ENCODE data around the gene PPP3CA. TPM values are rescaled to one million over a fixed set of nuclear protein-coding genes. Genes with fewer than 3 reads are reported as not detected.
A peak's percentile ranks its signal among the peaks of the same experiment; 100 is the strongest.
"Not testable (repeated sequence)": the region's sequence is repeated elsewhere in the genome, so short reads cannot be mapped to it uniquely, and the experiment has no call there.

The PPP3CA gene
- total RNA-seq, 2 experiments from 2014 or later, result 14.3 to 14.6 TPM

GRCh38 chr4:101018836-101019235, 328.5 kb downstream of the PPP3CA start:
- peaks cover 69% of the 10 kb centered on the region for H3K4me1 Mint-ChIP-seq (ENCODE audit: low read depth)
- ChIA-PET POLR2A (no interaction called here), CTCF (interaction anchor here (0.8 kb wide), 1 partner anchor 16 kb away, joined by 4 read pairs; no protein-coding TSS in a partner anchor)
- H3K9me3 Mint-ChIP-seq, result no peaks in the 10 kb centered on the region
- H3K4me3 Mint-ChIP-seq, result no peak overlapping the region
- H3K36me3 Mint-ChIP-seq, result peaks cover 2% of the 10 kb centered on the region
- H3K27me3 Mint-ChIP-seq, result no peaks in the 10 kb centered on the region
- DNase-seq, result peak; percentile 23
- intact Hi-C loops (cut with micrococcal nuclease), result loop anchor here (1.0 to 5.0 kb wide), 3 partner anchors 213 to 988 kb away; no protein-coding TSS in a partner anchor
- H3K27ac Mint-ChIP-seq, result peak overlapping the region; percentile 80

GRCh38 chr4:101014417-101014816, 332.9 kb downstream of the PPP3CA start:
- peaks cover 2% of the 10 kb centered on the region for H3K36me3 Mint-ChIP-seq
- H3K4me3 Mint-ChIP-seq, result no peak overlapping the region
- H3K4me1 Mint-ChIP-seq (ENCODE audit: low read depth), result peaks cover 45% of the 10 kb centered on the region
- no peaks in the 10 kb centered on the region for H3K9me3 Mint-ChIP-seq
- no peaks in the 10 kb centered on the region for H3K27me3 Mint-ChIP-seq
- ChIA-PET POLR2A (no interaction called here), CTCF (no interaction called here)
- no peak overlapping the region for H3K27ac Mint-ChIP-seq
- intact Hi-C loops (cut with micrococcal nuclease), result no loop called here
- no peak for DNase-seq

GRCh38 chr4:101010987-101011386, 336.3 kb downstream of the PPP3CA start:
- CTCF ChIA-PET, result no interaction called here
- DNase-seq, result no peak
- H3K9me3 Mint-ChIP-seq, result no peaks in the 10 kb centered on the region
- intact Hi-C loops (cut with micrococcal nuclease), result no loop called here
- no peak overlapping the region for H3K27ac Mint-ChIP-seq
- no peaks in the 10 kb centered on the region for H3K27me3 Mint-ChIP-seq
- H3K4me1 Mint-ChIP-seq (ENCODE audit: low read depth), result peaks cover 20% of the 10 kb centered on the region
- no peaks in the 10 kb centered on the region for H3K36me3 Mint-ChIP-seq
- POLR2A ChIA-PET, result no interaction called here
- no peak overlapping the region for H3K4me3 Mint-ChIP-seq

GRCh38 chr4:101009471-101009870, 337.9 kb downstream of the PPP3CA start:
- H3K36me3 Mint-ChIP-seq, result no peaks in the 10 kb centered on the region
- no peak overlapping the region for H3K4me3 Mint-ChIP-seq
- H3K4me1 Mint-ChIP-seq (ENCODE audit: low read depth), result peaks cover 12% of the 10 kb centered on the region
- no peak overlapping the region for H3K27ac Mint-ChIP-seq
- H3K27me3 Mint-ChIP-seq, result no peaks in the 10 kb centered on the region
- no peak for DNase-seq
- ChIA-PET POLR2A (no interaction called here), CTCF (no interaction called here)
- H3K9me3 Mint-ChIP-seq, result peaks cover 8% of the 10 kb centered on the region
- intact Hi-C loops (cut with micrococcal nuclease), result no loop called here

DNA sequence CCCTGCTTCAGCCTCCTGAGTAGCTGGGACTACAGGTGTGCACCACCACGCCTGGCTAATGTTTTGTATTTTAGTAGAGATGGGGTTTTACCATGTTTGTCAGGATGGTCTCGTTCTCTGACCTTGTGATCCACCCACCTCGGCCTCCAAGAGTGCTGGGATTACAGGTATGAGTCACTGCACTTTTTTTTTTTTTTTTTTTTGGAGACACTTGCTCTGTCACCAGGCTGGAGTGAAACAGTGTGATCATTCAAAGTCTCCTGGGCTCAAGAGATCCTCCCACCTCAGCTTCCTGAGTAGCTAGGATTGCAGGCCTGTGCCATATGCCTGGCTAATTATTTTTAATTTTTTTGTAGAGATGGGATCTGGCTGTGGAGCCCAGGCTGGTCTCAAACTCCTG, 338.8 kb downstream of the PPP3CA start:
- peaks cover 6% of the 10 kb centered on the region for H3K4me1 Mint-ChIP-seq (ENCODE audit: low read depth)
- intact Hi-C loops (cut with micrococcal nuclease), result no loop called here
- ChIA-PET CTCF (no interaction called here), POLR2A (no interaction called here)
- no peak overlapping the region for H3K4me3 Mint-ChIP-seq
- H3K9me3 Mint-ChIP-seq, result peaks cover 14% of the 10 kb centered on the region
- no peaks in the 10 kb centered on the region for H3K36me3 Mint-ChIP-seq
- no peak for DNase-seq
- H3K27me3 Mint-ChIP-seq, result no peaks in the 10 kb centered on the region
- no peak overlapping the region for H3K27ac Mint-ChIP-seq

GRCh38 chr4:101005659-101006058, 341.7 kb downstream of the PPP3CA start:
- Mint-ChIP-seq H3K36me3 (no peaks in the 10 kb centered on the region), H3K4me3 (no peak overlapping the region), H3K27ac (no peak overlapping the region), H3K4me1 (ENCODE audit: low read depth) (peaks cover 6% of the 10 kb centered on the region), H3K9me3 (peaks cover 15% of the 10 kb centered on the region), H3K27me3 (no peaks in the 10 kb centered on the region)
- DNase-seq, result no peak
- intact Hi-C loops (cut with micrococcal nuclease), result no loop called here
- ChIA-PET POLR2A (no interaction called here), CTCF (no interaction called here)

DNA sequence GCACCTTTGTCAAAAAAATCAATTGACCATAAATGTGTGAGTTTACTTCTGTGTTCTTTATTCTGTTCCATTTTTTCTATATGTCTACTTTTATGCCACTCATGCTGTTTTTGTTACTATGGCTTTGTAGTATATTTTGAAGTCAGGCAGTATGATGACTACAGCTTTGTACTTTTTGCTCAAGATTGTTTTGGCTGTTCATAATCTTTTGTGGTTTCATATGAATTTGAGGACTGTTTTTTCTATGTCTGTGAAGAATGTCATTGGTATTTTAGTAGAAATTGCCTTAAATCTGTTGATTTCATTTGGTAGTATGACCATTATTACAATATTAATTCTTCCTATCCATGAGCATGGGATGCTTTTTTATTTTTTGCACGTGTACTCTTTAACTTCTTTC, 346.8 kb downstream of the PPP3CA start:
- Mint-ChIP-seq H3K9me3 (peaks cover 15% of the 10 kb centered on the region), H3K36me3 (no peaks in the 10 kb centered on the region), H3K4me1 (ENCODE audit: low read depth) (no peaks in the 10 kb centered on the region), H3K27ac (no peak overlapping the region), H3K4me3 (no peak overlapping the region), H3K27me3 (no peaks in the 10 kb centered on the region)
- ChIA-PET CTCF (no interaction called here), POLR2A (no interaction called here)
- no peak for DNase-seq
- intact Hi-C loops (cut with micrococcal nuclease), result no loop called here

DNA sequence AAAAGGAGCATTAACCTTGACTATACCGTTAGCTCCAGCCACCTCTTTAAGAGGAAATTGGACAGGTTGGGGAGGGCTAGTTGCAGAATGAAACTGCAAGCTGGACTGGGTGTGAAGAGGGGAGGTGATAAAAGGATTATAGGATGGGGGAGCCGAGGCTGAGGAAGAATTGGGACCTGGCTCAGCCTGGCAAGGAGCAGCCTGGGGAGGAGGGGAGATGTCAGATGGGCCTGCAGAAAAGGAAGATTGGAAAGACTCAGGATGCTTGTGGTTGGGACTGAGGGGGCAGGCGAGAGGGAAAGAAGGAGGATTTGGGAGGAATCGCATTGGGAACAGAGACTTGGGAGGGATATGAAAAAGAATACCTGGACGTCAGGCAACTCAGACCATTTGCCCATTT, 351.7 kb downstream of the PPP3CA start:
- no peaks in the 10 kb centered on the region for H3K4me1 Mint-ChIP-seq (ENCODE audit: low read depth)
- H3K4me3 Mint-ChIP-seq, result no peak overlapping the region
- POLR2A ChIA-PET, result no interaction called here
- CTCF ChIA-PET, result no interaction called here
- H3K27ac Mint-ChIP-seq, result no peak overlapping the region
- no peaks in the 10 kb centered on the region for H3K36me3 Mint-ChIP-seq
- intact Hi-C loops (cut with micrococcal nuclease), result no loop called here
- H3K27me3 Mint-ChIP-seq, result no peaks in the 10 kb centered on the region
- DNase-seq, result no peak
- H3K9me3 Mint-ChIP-seq, result no peaks in the 10 kb centered on the region

- H3K9me3 Mint-ChIP-seq; H3K4me3 Mint-ChIP-seq; H3K27me3 Mint-ChIP-seq; H3K36me3 Mint-ChIP-seq; POLR2A ChIA-PET; DNase-seq; intact Hi-C loops (cut with micrococcal nuclease); H3K27ac Mint-ChIP-seq; CTCF ChIA-PET; H3K4me1 Mint-ChIP-seq (ENCODE audit: low read depth): not testable (repeated sequence)
These were observed 352.3 kb downstream of the PPP3CA start for GRCh38 chr4:100995002-100995401.

DNA sequence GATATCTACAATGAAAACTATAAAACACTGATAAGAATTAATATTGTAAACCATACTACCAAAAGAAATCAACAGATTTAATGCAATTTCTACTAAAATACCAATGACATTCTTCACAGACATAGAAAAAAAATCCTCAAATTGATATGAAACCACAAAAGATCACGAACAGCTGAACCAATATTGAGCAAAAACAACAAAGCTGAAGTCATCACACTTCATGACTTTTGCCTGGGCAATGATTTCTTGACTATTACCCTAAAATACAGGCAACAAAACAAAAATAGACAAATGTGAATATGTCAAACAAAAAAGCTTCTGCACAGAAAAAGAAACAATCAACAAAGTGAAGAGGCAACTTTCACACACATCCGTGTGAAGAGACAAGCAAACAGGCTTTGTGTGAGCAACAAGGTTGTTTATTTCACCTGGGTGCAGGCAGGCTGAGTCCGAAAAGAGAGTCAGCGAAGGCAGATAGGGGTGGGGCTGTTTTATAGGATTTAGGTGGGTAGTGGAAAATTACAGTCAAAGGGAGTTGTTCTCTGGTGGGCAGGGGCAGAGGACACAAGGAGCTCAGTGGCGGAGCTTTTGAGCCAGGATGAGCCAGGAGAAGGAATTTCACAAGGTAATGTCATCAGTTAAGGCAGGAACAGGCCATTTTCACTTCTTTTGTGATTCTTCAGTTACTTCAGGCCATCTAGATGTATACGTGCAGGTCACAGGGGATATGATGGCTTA, 355.8 kb downstream of the PPP3CA start:
- H3K4me3 Mint-ChIP-seq; POLR2A ChIA-PET; H3K9me3 Mint-ChIP-seq; H3K4me1 Mint-ChIP-seq (ENCODE audit: low read depth); intact Hi-C loops (cut with micrococcal nuclease); DNase-seq; H3K36me3 Mint-ChIP-seq; H3K27ac Mint-ChIP-seq; H3K27me3 Mint-ChIP-seq: not testable (repeated sequence)
- CTCF ChIA-PET, result interaction anchor here (0.6 kb wide), 1 partner anchor 11 kb away, joined by 3 read pairs; no protein-coding TSS in a partner anchor

DNA sequence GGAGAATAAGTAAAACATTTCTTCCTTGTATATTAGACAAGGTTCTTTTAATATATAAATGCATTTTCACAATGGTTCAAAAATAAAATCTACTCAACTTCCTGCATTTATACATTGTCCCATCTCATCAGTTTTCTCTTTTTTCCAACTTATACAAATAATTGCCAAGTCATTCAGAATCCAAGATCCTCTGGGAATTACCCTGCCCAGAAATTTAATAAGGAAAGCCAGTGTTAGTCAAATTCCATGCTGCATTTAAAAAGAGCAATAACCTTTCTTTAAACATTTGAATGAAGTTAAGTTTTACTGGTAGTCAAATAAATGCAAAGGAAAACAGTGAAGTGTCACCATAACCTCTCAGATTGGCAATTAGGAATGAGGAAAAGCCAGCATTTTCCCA, 357.9 kb downstream of the PPP3CA start:
- DNase-seq, result no peak
- CTCF ChIA-PET, result no interaction called here
- Mint-ChIP-seq H3K4me1 (ENCODE audit: low read depth) (no peaks in the 10 kb centered on the region), H3K27ac (no peak overlapping the region), H3K36me3 (no peaks in the 10 kb centered on the region), H3K27me3 (no peaks in the 10 kb centered on the region), H3K9me3 (no peaks in the 10 kb centered on the region), H3K4me3 (no peak overlapping the region)
- POLR2A ChIA-PET, result no interaction called here
- intact Hi-C loops (cut with micrococcal nuclease), result no loop called here

- Mint-ChIP-seq H3K36me3 (no peaks in the 10 kb centered on the region), H3K4me3 (no peak overlapping the region), H3K27ac (no peak overlapping the region), H3K4me1 (ENCODE audit: low read depth) (no peaks in the 10 kb centered on the region), H3K27me3 (no peaks in the 10 kb centered on the region), H3K9me3 (no peaks in the 10 kb centered on the region)
- intact Hi-C loops (cut with micrococcal nuclease), result no loop called here
- no peak for DNase-seq
- ChIA-PET POLR2A (no interaction called here), CTCF (no interaction called here)
These were observed 358.4 kb downstream of the PPP3CA start for GRCh38 chr4:100988876-100989275.

- intact Hi-C loops (cut with micrococcal nuclease), result no loop called here
- CTCF ChIA-PET, result no interaction called here
- no peak for DNase-seq
- Mint-ChIP-seq H3K27ac (no peak overlapping the region), H3K9me3 (no peaks in the 10 kb centered on the region), H3K36me3 (no peaks in the 10 kb centered on the region), H3K4me1 (ENCODE audit: low read depth) (no peaks in the 10 kb centered on the region), H3K4me3 (no peak overlapping the region), H3K27me3 (no peaks in the 10 kb centered on the region)
- POLR2A ChIA-PET, result no interaction called here
These were observed 360.9 kb downstream of the PPP3CA start for GRCh38 chr4:100986360-100986868.

All from activated CD4-positive, alpha-beta memory T cell treated with anti-CD3 and anti-CD28 coated beads for 36 hours (primary cell).